Hematopoietic multipotent progenitor cell treated with erythropoietin and hydrocortisone succinate and interleukin-3 and kit ligand, for 8 days (in vitro differentiated cells): ENCODE results near the gene HDAC10.

Source experiments
- DNase-seq: peaks from one replicate; pipeline ENCODE4 v3.0.0-alpha.2; 2015

HDAC10 gene

DNA sequence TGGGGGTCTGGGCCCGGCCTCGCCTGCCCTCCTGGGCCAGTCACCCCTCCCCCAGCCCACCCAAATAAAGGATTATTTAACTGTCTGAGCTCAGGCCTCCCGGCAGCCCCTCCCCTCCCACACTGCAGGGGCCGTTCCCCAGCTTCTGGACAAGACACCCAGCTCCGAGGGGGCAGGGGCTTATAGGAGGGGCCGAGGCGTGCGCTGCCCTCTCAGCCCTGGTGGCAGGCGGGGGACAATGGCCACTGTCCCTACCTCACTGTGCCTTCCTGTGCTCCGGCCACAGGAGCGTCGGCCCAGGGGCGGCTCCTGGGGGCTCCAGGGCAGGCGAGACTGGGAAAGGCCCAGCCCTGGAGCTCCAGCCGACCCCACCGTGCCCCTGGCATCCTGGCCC lies 52.4 kb downstream of the HDAC10 start:
- no peak for DNase-seq

DNA sequence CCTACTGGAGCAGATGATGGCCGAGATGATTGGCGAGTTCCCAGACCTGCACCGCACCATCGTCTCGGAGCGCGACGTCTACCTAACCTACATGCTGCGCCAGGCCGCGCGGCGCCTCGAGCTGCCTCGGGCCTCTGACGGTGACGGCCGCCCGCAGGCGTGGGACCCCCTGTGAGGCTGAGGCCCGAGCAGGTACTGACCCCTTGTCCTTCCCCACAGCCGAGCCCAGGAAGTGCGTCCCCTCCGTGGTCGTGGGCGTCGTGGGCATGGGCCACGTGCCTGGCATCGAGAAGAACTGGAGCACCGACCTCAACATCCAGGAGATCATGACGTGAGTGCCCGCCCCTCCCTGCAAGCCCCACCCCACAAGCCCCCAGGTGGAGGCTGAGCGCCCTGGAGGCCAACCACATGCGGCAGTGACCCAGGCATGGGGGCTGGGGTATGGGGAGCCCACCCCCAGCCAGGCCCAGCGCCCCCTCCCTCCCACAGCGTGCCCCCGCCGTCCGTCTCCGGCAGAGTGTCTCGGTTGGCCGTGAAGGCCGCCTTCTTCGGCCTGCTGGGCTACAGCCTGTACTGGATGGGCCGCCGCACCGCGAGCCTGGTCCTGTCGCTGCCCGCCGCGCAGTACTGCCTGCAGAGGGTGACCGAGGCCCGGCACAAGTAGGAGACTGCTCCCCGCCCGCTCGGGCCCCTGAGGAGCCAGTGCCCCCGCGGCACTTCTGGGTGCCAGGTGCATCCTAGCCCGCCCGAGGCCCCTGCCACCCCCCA lies 53.0 kb downstream of the HDAC10 start:
- no peak for DNase-seq

DNA sequence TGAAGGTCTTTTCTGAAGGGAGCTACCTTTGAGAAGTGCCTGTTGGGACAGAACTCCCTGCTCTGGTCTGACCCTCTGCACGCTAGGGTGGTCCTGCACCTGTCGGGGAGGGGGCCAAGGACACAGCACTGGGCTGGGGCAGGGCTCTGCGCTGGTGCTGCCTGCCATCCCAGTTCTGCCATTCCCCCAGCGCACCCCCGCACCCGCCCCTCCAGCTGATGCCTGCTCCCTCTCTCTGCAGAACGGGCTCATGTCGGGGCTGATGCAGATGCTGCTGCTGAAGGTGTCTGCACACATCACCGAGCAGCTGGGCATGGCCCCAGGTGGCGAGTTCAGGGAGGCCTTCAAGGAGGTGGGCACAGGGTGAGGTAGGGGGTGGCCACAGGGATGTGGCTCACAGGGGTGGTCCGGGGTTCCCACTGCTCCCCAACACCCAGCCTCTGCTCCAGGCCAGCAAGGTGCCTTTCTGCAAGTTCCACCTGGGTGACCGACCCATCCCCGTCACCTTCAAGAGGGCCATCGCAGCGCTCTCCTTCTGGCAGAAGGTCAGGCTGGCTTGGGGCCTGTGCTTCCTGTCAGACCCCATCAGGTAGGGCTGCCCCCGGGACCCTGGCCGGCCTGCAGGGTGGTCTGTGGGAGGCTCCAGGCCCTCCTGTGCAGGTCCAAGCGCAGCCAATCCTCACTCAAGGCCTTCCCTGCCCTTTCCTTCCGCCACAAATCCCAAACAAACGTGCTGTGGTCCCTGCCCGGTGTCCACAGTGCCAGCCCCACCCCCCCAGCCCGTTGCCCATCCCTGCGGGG lies 53.9 kb downstream of the HDAC10 start:
- DNase-seq: no peak

DNA sequence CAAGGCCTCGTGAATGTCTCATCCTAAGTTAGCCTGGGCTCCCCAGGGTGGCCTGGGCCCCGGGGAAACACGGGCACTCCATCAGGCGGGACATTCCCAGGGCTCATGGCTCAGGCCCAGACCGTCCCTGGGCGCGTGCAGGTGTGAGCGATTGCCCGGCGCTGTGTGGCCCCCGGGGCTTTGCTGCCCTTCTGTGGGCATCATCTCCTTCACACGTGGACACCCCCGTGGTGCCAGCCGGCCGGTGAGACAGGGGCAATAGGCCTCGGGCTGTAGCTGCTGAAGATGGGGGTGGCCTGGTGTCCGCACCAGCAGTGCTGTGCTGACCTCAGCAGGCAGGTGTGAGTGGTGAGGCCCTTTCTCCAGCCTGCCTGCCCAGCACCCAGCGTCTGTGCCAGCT lies 54.8 kb downstream of the HDAC10 start:
- DNase-seq: no peak
